GM12878 (cell line): ENCODE measurements around the gene BLNK. TPM values are rescaled to one million over a fixed set of nuclear protein-coding genes. Genes with fewer than 3 reads are reported as not detected.

ENCODE experiments used
- CBX3 ChIP-seq: fragments of 200-600 bp; sonication (generic); IDR thresholded peaks from 2 replicates; pipeline ENCODE4 v1.6.1; 2016; ENCODE audit warnings: low read depth, borderline replicate concordance
- DPF2 ChIP-seq: fragments of 450-650 bp; IDR thresholded peaks from 2 replicates; pipeline ENCODE4 v1.6.1; 2017; ENCODE audit warnings: mild to moderate bottlenecking
- E2F4 ChIP-seq: IDR thresholded peaks from 2 replicates; pipeline ENCODE4 v1.6.1; 2012; ENCODE audit warnings: low read depth, low read length, improper control_type of control experiment
- EZH2 ChIP-seq: IDR thresholded peaks from 2 replicates; pipeline ENCODE4 v1.6.1; 2012; ENCODE audit warnings: low read depth, mild to moderate bottlenecking, control low read depth, inconsistent platforms, low read length, borderline replicate concordance; ENCODE audit not compliant: control insufficient read depth
- HSF1 ChIP-seq: fragments of 150-350 bp; IDR thresholded peaks from 2 replicates; pipeline ENCODE4 v1.6.1; 2014; ENCODE audit warnings: mild to moderate bottlenecking, low read depth, low read length
- IRF4 ChIP-seq: IDR thresholded peaks from 2 replicates; pipeline ENCODE4 v1.6.1; 2011; ENCODE audit warnings: low read depth, low read length
- KDM1A ChIP-seq: fragments of 200-600 bp; sonication (generic); IDR thresholded peaks from 2 replicates; pipeline ENCODE4 v1.6.1; 2016; ENCODE audit warnings: borderline replicate concordance
- LARP7 ChIP-seq: fragments of 450-650 bp; IDR thresholded peaks from 2 replicates; pipeline ENCODE4 v1.6.1; 2017; ENCODE audit warnings: mild to moderate bottlenecking
- MYB ChIP-seq: fragments of 150-350 bp; IDR thresholded peaks from 2 replicates; pipeline ENCODE4 v1.6.1; 2014; ENCODE audit warnings: mild to moderate bottlenecking, low read depth, low read length, borderline replicate concordance
- NBN ChIP-seq: fragments of 450-650 bp; IDR thresholded peaks from 2 replicates; pipeline ENCODE4 v1.6.1; 2016
- NR2C1 ChIP-seq: fragments of 450-650 bp; IDR thresholded peaks from 2 replicates; pipeline ENCODE4 v1.6.1; 2017; ENCODE audit warnings: antibody characterized with exemption, mild to moderate bottlenecking, moderate library complexity
- PML ChIP-seq: IDR thresholded peaks from 2 replicates; pipeline ENCODE4 v1.6.1; 2012; ENCODE audit warnings: low read length, inconsistent platforms
- POLR2AphosphoS2 ChIP-seq: IDR thresholded peaks from 2 replicates; pipeline ENCODE4 v1.6.1; 2011; ENCODE audit warnings: low read depth, mild to moderate bottlenecking, low read length, improper control_type of control experiment, moderate library complexity
- RELB ChIP-seq: fragments of 450-650 bp; IDR thresholded peaks from 2 replicates; pipeline ENCODE4 v1.6.1; 2017; ENCODE audit warnings: low read depth, mild to moderate bottlenecking, moderate library complexity
- SIX5 ChIP-seq: IDR thresholded peaks from 2 replicates; pipeline ENCODE4 v1.6.1; 2011; ENCODE audit warnings: mild to moderate bottlenecking, low read depth, low read length, moderate library complexity; ENCODE audit not compliant: severe bottlenecking
- SP1 ChIP-seq: IDR thresholded peaks from one replicate; pipeline ENCODE4 v1.6.1; 2011; ENCODE audit warnings: low read depth, low read length
- STAT1 ChIP-seq: fragments of 450-650 bp; conservative IDR thresholded peaks from 2 replicates; pipeline ENCODE4 v1.6.1; 2014; ENCODE audit warnings: antibody characterized with exemption, mild to moderate bottlenecking
- TAF1 ChIP-seq: IDR thresholded peaks from 2 replicates; pipeline ENCODE4 v1.6.1; 2011; ENCODE audit warnings: mild to moderate bottlenecking, low read depth, low read length, borderline replicate concordance
- TCF3 ChIP-seq: IDR thresholded peaks from 2 replicates; pipeline ENCODE4 v1.6.1; 2012; ENCODE audit warnings: low read depth, mild to moderate bottlenecking, low read length, borderline replicate concordance; ENCODE audit not compliant: insufficient read depth
- YBX1 ChIP-seq: fragments of 450-650 bp; IDR thresholded peaks from 2 replicates; pipeline ENCODE4 v1.6.1; 2016; ENCODE audit warnings: antibody characterized with exemption
- ZBTB40 ChIP-seq: fragments of 450-650 bp; IDR thresholded peaks from 2 replicates; pipeline ENCODE4 v1.6.1; 2016; ENCODE audit warnings: mild to moderate bottlenecking, moderate library complexity, borderline replicate concordance
- polyA plus RNA-seq, 11 experiments: library from polyadenylated mRNA; depleted of rRNA in 4 of 11; unstranded in 6 of 11; stranded (reverse) in 5 of 11; fragments of >200 nt; fragmentation: Nextera tagmentation in 4 of 11; fragmentation: Illumina TruSeq in 1 of 11; extraction: Ambion mirVana in 4 of 11; extraction: Trizol in 1 of 11; gene quantifications; 1 replicate in 1 of 11; 2 replicates in 10 of 11; pipeline versions ENCODE4 v1.2.1 to v1.2.3, GENCODE V29; 2011 to 2016; ENCODE audit warnings: inconsistent platforms in 2 of 11, missing spikeins in 2 of 11, low read depth in 1 of 11
- total RNA-seq, 4 experiments: library from RNA; depleted of rRNA in 3 of 4; stranded (reverse); fragments of >200 nt in 3 of 4; fragmentation: Illumina TruSeq in 1 of 4; extraction: Trizol in 1 of 4; gene quantifications; 2 replicates each; pipeline versions ENCODE4 v1.2.1 to v1.2.3, GENCODE V29; 2013 to 2021

BLNK gene
- total and polyA plus RNA-seq, 10 of the 15 experiments (the other 5 are each of a cell fraction or from before 2014, with no cell fraction given) = 79.5 to 201 (median 139) TPM

- TF ChIP-seq ZBTB40 (no peak), KDM1A (no peak), NBN (peak; percentile 80), STAT1 (no peak), SP1 (peak; percentile 60), EZH2 (no peak), POLR2AphosphoS2 (no peak), DPF2 (peak; percentile 42), HSF1 (no peak), NR2C1 (no peak; the same call in 1 of the 2 replicates), PML (no peak), TAF1 (peak; percentile 51; the same call in 1 of the 2 replicates), LARP7 (no peak), SIX5 (no peak), E2F4 (peak; percentile 57; the same call in 1 of the 2 replicates), IRF4 (no peak; the same call in 1 of the 2 replicates), YBX1 (no peak), TCF3 (peak; percentile 94), MYB (0 out of 2 replicates have a peak, but pooled peaks have one; percentile 56), CBX3 (no peak), RELB (peak; percentile 92)
These were observed 16.2 kb upstream of the BLNK start (continued) for GRCh38 chr10:96287392-96288105.
